CD4-positive, alpha-beta T cell (primary cell): Measurements from ENCODE around the gene WAC. TPM values are rescaled to one million over a fixed set of nuclear protein-coding genes. Genes with fewer than 3 reads are reported as not detected.

Source experiments
- ATAC-seq: fragments of 200-7000 bp; cut with Tn5 transposase; one replicate; pipeline ENCODE4 v1.10.0; 2022; ENCODE audit warnings: mild to moderate bottlenecking; ENCODE audit not compliant: poor library complexity
- CTCF ChIA-PET: fragments of 350-600 bp; sonication (Branson Sonifier 250); formaldehyde crosslinking; loops from one replicate; lab custom pipeline; 2021; ENCODE audit warnings: antibody characterized with exemption, inconsistent platforms; lab: Charles Lee
- POLR2A ChIA-PET: fragments of 350-600 bp; sonication (Branson Sonifier 250); formaldehyde crosslinking; loops from one replicate; lab custom pipeline; 2021; ENCODE audit warnings: antibody characterized with exemption, inconsistent platforms; lab: Charles Lee
- DNase-seq, 14 experiments: peaks; one replicate each; pipeline ENCODE4 v3.0.0-alpha.2; 2013 to 2020; ENCODE audit warnings: mixed read lengths in 2 of 14
- H3K27ac ChIP-seq, 2 donors: one replicate each; pipeline versions ENCODE4 v1.5.1 to v1.7.0; 2013; ENCODE audit warnings: low read length in 2 of 2, low read depth in 1 of 2, mild to moderate bottlenecking in 1 of 2
- H3K27me3 ChIP-seq, 2 experiments: 1 replicate in 1 of 2; 2 replicates in 1 of 2; pipeline versions ENCODE4 v1.6.1 to v1.7.0; 2013; ENCODE audit warnings: low read length in 2 of 2, control low read depth in 1 of 2, mild to moderate bottlenecking in 1 of 2, moderate library complexity in 1 of 2; ENCODE audit not compliant: insufficient read depth in 2 of 2, control insufficient read depth in 1 of 2
- H3K36me3 ChIP-seq: one replicate; pipeline ENCODE4 v1.6.1; 2013; ENCODE audit warnings: low read length, control low read depth; ENCODE audit not compliant: insufficient read depth
- H3K4me1 ChIP-seq: one replicate; pipeline ENCODE4 v1.6.1; 2013; ENCODE audit warnings: low read length, control low read depth; ENCODE audit not compliant: insufficient read depth
- H3K4me3 ChIP-seq: one replicate; pipeline ENCODE4 v1.5.1; 2013; ENCODE audit warnings: mild to moderate bottlenecking, low read length, moderate library complexity
- H3K9me3 ChIP-seq, 2 experiments: 1 replicate in 1 of 2; 2 replicates in 1 of 2; pipeline versions ENCODE4 v1.6.1 to v1.7.0; 2013; ENCODE audit warnings: low read length in 2 of 2, mild to moderate bottlenecking in 2 of 2, control low read depth in 1 of 2, moderate library complexity in 1 of 2; ENCODE audit not compliant: control insufficient read depth in 1 of 2, insufficient read depth in 1 of 2
- H3K27ac Mint-ChIP-seq: one replicate; pipeline ENCODE4 v1.8.0; 2020; ENCODE audit warnings: mixed read lengths
- H3K27me3 Mint-ChIP-seq: one replicate; pipeline ENCODE4 v1.8.0; 2021; ENCODE audit warnings: mixed read lengths
- H3K36me3 Mint-ChIP-seq: one replicate; pipeline ENCODE4 v1.8.0; 2021; ENCODE audit warnings: low read depth, mixed read lengths
- H3K4me1 Mint-ChIP-seq: one replicate; pipeline ENCODE4 v1.8.0; 2021; ENCODE audit warnings: low read depth, mixed read lengths
- H3K4me3 Mint-ChIP-seq: one replicate; pipeline ENCODE4 v1.8.0; 2020; ENCODE audit warnings: mild to moderate bottlenecking, mixed read lengths
- H3K9me3 Mint-ChIP-seq: one replicate; pipeline ENCODE4 v1.8.0; 2020; ENCODE audit warnings: mixed read lengths
- CTCF ChIP-seq: fragments of 200-600 bp; IDR thresholded peaks from one replicate; pipeline ENCODE4 v1.8.0; 2022; ENCODE audit warnings: antibody characterized with exemption, mild to moderate bottlenecking
- intact Hi-C, 2 experiments: fragments of 100-400 bp; cut with DNase I in 1 of 2; cut with micrococcal nuclease in 1 of 2; formaldehyde crosslinking; loops; one replicate each; pipeline versions ENCODE4 v1.15.1 to v1.9.0; 2023 to 2025; cut with DNase I, micrococcal nuclease
- total RNA-seq, 174 experiments: library from RNA in 2 of 174; stranded (reverse) in 2 of 174; gene quantifications; one replicate each; pipeline ENCODE4 v1.2.3 and lab custom pipeline; 2021 to 2026

The WAC gene
- total RNA-seq, 2 experiments from 2014 or later, result 169 to 177 TPM

- H3K27me3 ChIP-seq, result peaks cover 48 to 73% of the 10 kb centered on the region in 2 experiments
- no peaks in the 10 kb centered on the region for H3K36me3 ChIP-seq
- H3K4me1 ChIP-seq, result peaks cover 10% of the 10 kb centered on the region
- no peaks in the 10 kb centered on the region for H3K36me3 Mint-ChIP-seq
- no peaks in the 10 kb centered on the region for H3K9me3 ChIP-seq
- H3K27me3 Mint-ChIP-seq, result peaks cover 89% of the 10 kb centered on the region
- peak overlapping the region; percentile 22 for H3K4me3 ChIP-seq
- POLR2A ChIA-PET, result no interaction called here
- ATAC-seq (peak; percentile 67), DNase-seq (peak in 7 of 14 experiments; percentile 16 to 68 (median 43))
- intact Hi-C loops, result loop anchor here in 1 of 2 experiments (10.0 kb wide), 2 partner anchors 234 to 716 kb away; no protein-coding TSS in a partner anchor
- H3K4me3 Mint-ChIP-seq, result peak overlapping the region; percentile 43
- no peaks in the 10 kb centered on the region for H3K9me3 Mint-ChIP-seq
- CTCF ChIA-PET, result interaction anchor here (1.5 kb wide), 1 partner anchor 9 kb away, joined by 3 read pairs; the partner anchor contains the start of gene BAMBI
- TF ChIP-seq CTCF, result no peak
- H3K4me1 Mint-ChIP-seq, result peaks cover 16% of the 10 kb centered on the region
- H3K27ac ChIP-seq, result no peak overlapping the region
- no peak overlapping the region for H3K27ac Mint-ChIP-seq
Observed at GRCh38 chr10:28668363-28669226, 135.7 kb downstream of the WAC start.

- CTCF ChIA-PET, result interaction anchor here (1.5 to 1.8 kb wide), 2 partner anchors 8 to 25 kb away, joined by 3 to 4 read pairs; partner anchors contain the start of gene BAMBI
Observed at GRCh38 chr10:28669227-28670173, 136.6 kb downstream of the WAC start.

More at GRCh38 chr10:28669227-28670173, 136.6 kb downstream of the WAC start:
- no peaks in the 10 kb centered on the region for H3K36me3 Mint-ChIP-seq
- Histone ChIP-seq H3K36me3 (no peaks in the 10 kb centered on the region), H3K4me1 (peaks cover 10% of the 10 kb centered on the region), H3K4me3 (peak overlapping the region; percentile 22), H3K27ac (no peak overlapping the region), H3K9me3 (no peaks in the 10 kb centered on the region), H3K27me3 (peaks cover 44 to 79% of the 10 kb centered on the region in 2 experiments)
- H3K27ac Mint-ChIP-seq, result no peak overlapping the region
- POLR2A ChIA-PET, result no interaction called here
- no peak for TF ChIP-seq CTCF
- H3K4me1 Mint-ChIP-seq, result peaks cover 11% of the 10 kb centered on the region
- peak overlapping the region; percentile 43 for H3K4me3 Mint-ChIP-seq
- intact Hi-C loops, result loop anchor here in 1 of 2 experiments (10.0 kb wide), 2 partner anchors 235 to 715 kb away; no protein-coding TSS in a partner anchor
- peaks cover 91% of the 10 kb centered on the region for H3K27me3 Mint-ChIP-seq
- ATAC-seq (no peak), DNase-seq (no peak)
- no peaks in the 10 kb centered on the region for H3K9me3 Mint-ChIP-seq

Other genes with a start within 250 kb of the WAC start
- 10 to 100 TPM; 30.4 to 32.5 TPM for gene MPP7, start 230.1 kb upstream of the WAC start, total RNA-seq
- gene BAMBI, start 144.4 kb downstream of the WAC start, total RNA-seq, result 1 to 10 TPM; 2.5 to 2.9 TPM